HL-60 (cell line): ENCODE data around the gene GPC3.

Experiments used
- DNase-seq, 2 experiments: peaks; one replicate each; pipeline ENCODE4 v3.0.0-alpha.2; 2010 to 2020; ENCODE audit warnings: low read depth in 1 of 2, low spot score in 1 of 2
- H3K27ac ChIP-seq: fragments of 250-450 bp; sonication (Bioruptor Pico); replicated peaks from 2 replicates; pipeline ENCODE4 v1.5.1; 2020; ENCODE audit warnings: mild to moderate bottlenecking, moderate library complexity
- H3K27me3 ChIP-seq: fragments of 250-450 bp; sonication (Bioruptor Pico); 2 replicates; pipeline ENCODE4 v1.5.1; 2021; ENCODE audit warnings: mild to moderate bottlenecking, moderate library complexity; ENCODE audit not compliant: insufficient read depth, poor library complexity, severe bottlenecking
- H3K4me3 ChIP-seq: replicated peaks from 2 replicates; pipeline ENCODE4 v1.5.1; 2011; ENCODE audit warnings: mild to moderate bottlenecking, control low read depth, low read length; ENCODE audit not compliant: insufficient read depth
- CTCF ChIP-seq: IDR thresholded peaks from one replicate; pipeline ENCODE4 v1.5.1; 2011; ENCODE audit warnings: low read length, control low read depth, inconsistent platforms; ENCODE audit not compliant: insufficient read depth
- GABPA ChIP-seq: IDR thresholded peaks from 2 replicates; pipeline ENCODE4 v1.6.1; 2012; ENCODE audit warnings: low read depth
- POLR2AphosphoS5 ChIP-seq: IDR thresholded peaks from 2 replicates; pipeline ENCODE4 v1.6.1; 2012; ENCODE audit warnings: low read depth
- REST ChIP-seq: IDR thresholded peaks from 2 replicates; pipeline ENCODE4 v1.6.1; 2012; ENCODE audit warnings: low read depth; ENCODE audit not compliant: insufficient replicate concordance
- SPI1 ChIP-seq: IDR thresholded peaks from 2 replicates; pipeline ENCODE4 v1.6.1; 2012; ENCODE audit warnings: low read depth, mild to moderate bottlenecking, borderline replicate concordance

The GPC3 gene

GRCh38 chrX:133804072-133804471 lies 181.3 kb downstream of the GPC3 start:
- DNase-seq, result no peak
- Histone ChIP-seq H3K27me3 (no peaks in the 10 kb centered on the region), H3K4me3 (no peak overlapping the region), H3K27ac (no peak overlapping the region)
- no peak for TF ChIP-seq REST
- TF ChIP-seq CTCF, result no peak
- no peak for TF ChIP-seq GABPA
- no peak for TF ChIP-seq POLR2AphosphoS5
- TF ChIP-seq SPI1, result no peak

- Histone ChIP-seq H3K27me3 (no peaks in the 10 kb centered on the region), H3K27ac (no peak overlapping the region), H3K4me3 (no peak overlapping the region)
- DNase-seq, result no peak
- TF ChIP-seq REST, result no peak
Observed at GRCh38 chrX:133796282-133796681, 189.1 kb downstream of the GPC3 start.

GRCh38 chrX:133794126-133794525 lies 191.3 kb downstream of the GPC3 start:
- H3K27ac ChIP-seq, result no peak overlapping the region
- TF ChIP-seq REST, result no peak
- no peak for TF ChIP-seq SPI1
- no peak for TF ChIP-seq POLR2AphosphoS5
- no peak for TF ChIP-seq CTCF
- TF ChIP-seq GABPA, result no peak
- no peak for DNase-seq
- H3K4me3 ChIP-seq, result no peak overlapping the region
- no peaks in the 10 kb centered on the region for H3K27me3 ChIP-seq

GRCh38 chrX:133793626-133794025 lies 191.8 kb downstream of the GPC3 start:
- H3K27me3 ChIP-seq, result no peaks in the 10 kb centered on the region
- no peak overlapping the region for H3K27ac ChIP-seq
- H3K4me3 ChIP-seq, result no peak overlapping the region
- no peak for DNase-seq
- TF ChIP-seq SPI1 (no peak), GABPA (no peak), CTCF (no peak), REST (no peak), POLR2AphosphoS5 (no peak)
